ENCODE measurements around the gene DIS3L2. TPM values are rescaled to one million over a fixed set of nuclear protein-coding genes. Genes with fewer than 3 reads are reported as not detected.

The DIS3L2 gene
- total RNA-seq, 2 donors from 2014 or later: 39.5 to 42.4 TPM

DNA sequence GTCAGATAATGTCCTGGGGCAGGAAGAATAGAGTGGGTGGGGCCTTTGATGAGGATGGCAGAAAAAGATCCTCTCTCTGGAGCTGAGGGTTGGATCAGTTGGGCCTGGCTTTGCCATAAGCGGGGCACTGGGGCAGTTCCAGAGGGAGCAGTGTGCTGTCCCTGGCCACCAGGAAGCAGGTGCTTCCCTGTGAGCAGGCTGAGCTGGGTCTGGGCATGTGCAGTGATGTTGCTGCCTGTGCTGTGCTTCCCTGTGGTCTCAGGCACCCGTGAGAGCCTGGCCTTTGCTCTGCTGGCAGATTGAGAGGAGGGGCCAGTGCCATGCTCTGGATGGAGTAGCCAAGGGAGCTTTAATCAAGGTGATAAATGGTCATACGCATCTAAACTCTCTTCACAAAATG lies 20.7 kb upstream of the DIS3L2 start:
- H3K4me1 Mint-ChIP-seq: no peaks in the 10 kb centered on the region
- Histone ChIP-seq H3K9ac (ENCODE audit: extremely low read depth, low read length, poor library complexity, severe bottlenecking) (no peak overlapping the region), H3K27me3 (ENCODE audit: control insufficient read depth, insufficient read depth, low read length, poor library complexity, severe bottlenecking) (no peaks in the 10 kb centered on the region), H3K9me3 (ENCODE audit: control insufficient read depth, low read length) (no peaks in the 10 kb centered on the region), H3K27ac (ENCODE audit: low read depth, low read length) (no peak overlapping the region), H3K36me3 (ENCODE audit: control insufficient read depth, insufficient read depth, low read length) (no peaks in the 10 kb centered on the region), H3K4me1 (ENCODE audit: control insufficient read depth, insufficient read depth, low read length) (no peaks in the 10 kb centered on the region), H3K4me3 (ENCODE audit: low read length) (no peak overlapping the region)
- TF ChIP-seq, protein P1, sequence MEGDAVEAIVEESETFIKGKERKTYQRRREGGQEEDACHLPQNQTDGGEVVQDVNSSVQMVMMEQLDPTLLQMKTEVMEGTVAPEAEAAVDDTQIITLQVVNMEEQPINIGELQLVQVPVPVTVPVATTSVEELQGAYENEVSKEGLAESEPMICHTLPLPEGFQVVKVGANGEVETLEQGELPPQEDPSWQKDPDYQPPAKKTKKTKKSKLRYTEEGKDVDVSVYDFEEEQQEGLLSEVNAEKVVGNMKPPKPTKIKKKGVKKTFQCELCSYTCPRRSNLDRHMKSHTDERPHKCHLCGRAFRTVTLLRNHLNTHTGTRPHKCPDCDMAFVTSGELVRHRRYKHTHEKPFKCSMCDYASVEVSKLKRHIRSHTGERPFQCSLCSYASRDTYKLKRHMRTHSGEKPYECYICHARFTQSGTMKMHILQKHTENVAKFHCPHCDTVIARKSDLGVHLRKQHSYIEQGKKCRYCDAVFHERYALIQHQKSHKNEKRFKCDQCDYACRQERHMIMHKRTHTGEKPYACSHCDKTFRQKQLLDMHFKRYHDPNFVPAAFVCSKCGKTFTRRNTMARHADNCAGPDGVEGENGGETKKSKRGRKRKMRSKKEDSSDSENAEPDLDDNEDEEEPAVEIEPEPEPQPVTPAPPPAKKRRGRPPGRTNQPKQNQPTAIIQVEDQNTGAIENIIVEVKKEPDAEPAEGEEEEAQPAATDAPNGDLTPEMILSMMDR (conservative IDR thresholded peaks at IDR 0.05): no peak
- H3K27me3 Mint-ChIP-seq (ENCODE audit: insufficient read depth): peaks cover 2% of the 10 kb centered on the region
- H3K27ac Mint-ChIP-seq: no peak overlapping the region
- no peaks in the 10 kb centered on the region for H3K36me3 Mint-ChIP-seq (ENCODE audit: low read depth)
- no peak overlapping the region for H3K4me3 Mint-ChIP-seq
- DNase-seq: no peak
- H3K9me3 Mint-ChIP-seq: no peaks in the 10 kb centered on the region
- WGBS, 2 experiments (ENCODE audit: insufficient coverage in 1 of 2, insufficient read length in 1 of 2): 84 to 85% methylated on average over 3 of the region's 3 CpGs

DNA sequence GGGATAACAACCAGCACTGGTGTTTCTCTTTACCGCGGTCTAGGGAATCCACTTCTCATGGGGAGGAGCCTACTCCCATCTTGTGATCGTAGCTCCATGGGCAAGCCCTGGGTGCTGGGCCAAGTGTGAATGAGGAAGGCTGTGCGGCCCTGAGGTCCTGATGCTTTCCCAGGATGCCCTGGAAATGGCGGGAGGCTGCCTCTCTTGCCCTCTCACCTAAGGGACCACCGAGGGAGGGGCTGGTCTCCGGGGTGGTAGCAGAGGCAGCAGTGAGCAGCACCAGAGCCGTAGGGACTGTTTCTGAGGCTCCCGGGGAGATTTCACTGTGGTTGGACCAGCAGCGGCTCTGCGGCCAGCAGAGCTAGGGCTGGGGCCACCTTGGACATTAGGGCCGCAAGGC lies 19.8 kb upstream of the DIS3L2 start:
- Mint-ChIP-seq H3K4me1 (no peaks in the 10 kb centered on the region), H3K27ac (no peak overlapping the region), H3K36me3 (ENCODE audit: low read depth) (no peaks in the 10 kb centered on the region), H3K4me3 (no peak overlapping the region), H3K9me3 (no peaks in the 10 kb centered on the region), H3K27me3 (ENCODE audit: insufficient read depth) (peaks cover 2% of the 10 kb centered on the region)
- no peaks in the 10 kb centered on the region for H3K27me3 ChIP-seq (ENCODE audit: control insufficient read depth, insufficient read depth, low read length, poor library complexity, severe bottlenecking)
- no peak overlapping the region for H3K9ac ChIP-seq (ENCODE audit: extremely low read depth, low read length, poor library complexity, severe bottlenecking)
- H3K27ac ChIP-seq (ENCODE audit: low read depth, low read length): no peak overlapping the region
- TF ChIP-seq, protein P1 (conservative IDR thresholded peaks at IDR 0.05): no peak
- H3K36me3 ChIP-seq (ENCODE audit: control insufficient read depth, insufficient read depth, low read length): no peaks in the 10 kb centered on the region
- no peak overlapping the region for H3K4me3 ChIP-seq (ENCODE audit: low read length)
- no peak for DNase-seq
- H3K4me1 ChIP-seq (ENCODE audit: control insufficient read depth, insufficient read depth, low read length): no peaks in the 10 kb centered on the region
- no peaks in the 10 kb centered on the region for H3K9me3 ChIP-seq (ENCODE audit: control insufficient read depth, low read length)
- WGBS, 2 experiments (ENCODE audit: insufficient coverage in 1 of 2, insufficient read length in 1 of 2): 91% methylated on average over 7 to 12 of the region's 12 CpGs

DNA sequence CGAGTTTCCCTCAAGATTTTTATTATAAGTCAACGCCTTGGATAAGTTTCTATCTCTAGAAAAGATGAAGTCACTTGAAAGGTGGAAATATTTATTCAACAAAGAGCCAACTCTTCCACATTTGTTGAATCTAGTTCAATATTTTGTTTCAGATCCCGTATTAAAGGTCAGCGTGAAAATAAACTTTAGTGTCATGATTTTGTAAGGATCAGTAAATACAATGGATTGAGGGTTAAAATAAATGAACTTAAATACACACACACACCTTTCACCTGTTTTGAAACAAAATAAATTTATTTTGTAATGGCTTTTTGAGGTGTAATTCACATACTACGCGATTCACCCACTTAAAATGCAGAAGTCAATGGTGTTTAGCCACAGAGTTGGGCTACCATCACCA lies 19.3 kb upstream of the DIS3L2 start:
- Mint-ChIP-seq H3K9me3 (no peaks in the 10 kb centered on the region), H3K27me3 (ENCODE audit: insufficient read depth) (peaks cover 2% of the 10 kb centered on the region), H3K4me1 (no peaks in the 10 kb centered on the region), H3K27ac (no peak overlapping the region), H3K36me3 (ENCODE audit: low read depth) (no peaks in the 10 kb centered on the region), H3K4me3 (no peak overlapping the region)
- H3K36me3 ChIP-seq (ENCODE audit: control insufficient read depth, insufficient read depth, low read length): no peaks in the 10 kb centered on the region
- no peak overlapping the region for H3K27ac ChIP-seq (ENCODE audit: low read depth, low read length)
- H3K4me1 ChIP-seq (ENCODE audit: control insufficient read depth, insufficient read depth, low read length): no peaks in the 10 kb centered on the region
- WGBS, 2 experiments (ENCODE audit: insufficient coverage in 1 of 2, insufficient read length in 1 of 2): 80 to 87% methylated on average over 2 to 6 of the region's 6 CpGs
- DNase-seq: no peak
- H3K27me3 ChIP-seq (ENCODE audit: control insufficient read depth, insufficient read depth, low read length, poor library complexity, severe bottlenecking): no peaks in the 10 kb centered on the region
- TF ChIP-seq, protein P1 (conservative IDR thresholded peaks at IDR 0.05): no peak
- no peaks in the 10 kb centered on the region for H3K9me3 ChIP-seq (ENCODE audit: control insufficient read depth, low read length)
- no peak overlapping the region for H3K9ac ChIP-seq (ENCODE audit: extremely low read depth, low read length, poor library complexity, severe bottlenecking)
- no peak overlapping the region for H3K4me3 ChIP-seq (ENCODE audit: low read length)

All from endodermal cell (in vitro differentiated cells).